CD4-positive, alpha-beta T cell treated with Interferon alpha-2 for 1 hour (primary cell): Measurements from ENCODE around the gene IGFBP1.

Source experiments
- DNase-seq, 2 donors: peaks; one replicate each; pipeline ENCODE4 v3.0.0-alpha.2; 2020 to 2022

IGFBP1 gene

GRCh38 chr7:45910855-45911254 is 22.6 kb downstream of the IGFBP1 start:
- no peak for DNase-seq

- DNase-seq: no peak
Measured at GRCh38 chr7:45911311-45911710, 23.0 kb downstream of the IGFBP1 start.

- DNase-seq: no peak
Measured at GRCh38 chr7:45912972-45913371, 24.7 kb downstream of the IGFBP1 start.

- no peak for DNase-seq
Measured at GRCh38 chr7:45914911-45915310, 26.6 kb downstream of the IGFBP1 start.

GRCh38 chr7:45915606-45916005 is 27.3 kb downstream of the IGFBP1 start:
- no peak for DNase-seq

- DNase-seq: no peak
Measured at GRCh38 chr7:45917064-45917463, 28.8 kb downstream of the IGFBP1 start.

- peak; percentile 55 to 72 for DNase-seq
Measured at GRCh38 chr7:45917658-45918057, 29.4 kb downstream of the IGFBP1 start.

- DNase-seq: no peak
Measured at GRCh38 chr7:45918556-45918955, 30.3 kb downstream of the IGFBP1 start.

GRCh38 chr7:45919231-45919784 is 31.0 kb downstream of the IGFBP1 start:
- DNase-seq: no peak

GRCh38 chr7:45919993-45920459 is 31.7 kb downstream of the IGFBP1 start:
- DNase-seq: no peak

- peak in 1 of 2 donors; percentile 53 for DNase-seq
Measured at GRCh38 chr7:45920502-45921380, 32.5 kb downstream of the IGFBP1 start, which contains the start of gene IGFBP3. TSS of gene IGFBP3 (minus strand) at chr7:45921272. CDS start at chr7:45921140, 132 bp downstream.

GRCh38 chr7:45921381-45921698 is 33.1 kb downstream of the IGFBP1 start:
- no peak for DNase-seq

GRCh38 chr7:45921699-45922519 is 33.6 kb downstream of the IGFBP1 start:
- peak in 1 of 2 donors; percentile 47 for DNase-seq

GRCh38 chr7:45922810-45923209 is 34.5 kb downstream of the IGFBP1 start:
- DNase-seq: peak in 1 of 2 donors; percentile 58

- DNase-seq: peak in 1 of 2 donors; percentile 63
Measured at GRCh38 chr7:45923290-45923689, 35.0 kb downstream of the IGFBP1 start.

GRCh38 chr7:45923818-45924217 is 35.5 kb downstream of the IGFBP1 start:
- no peak for DNase-seq

GRCh38 chr7:45924283-45924682 is 36.0 kb downstream of the IGFBP1 start:
- no peak for DNase-seq

- DNase-seq: no peak
Measured at GRCh38 chr7:45927721-45928120, 39.4 kb downstream of the IGFBP1 start.

GRCh38 chr7:45930967-45931366 is 42.7 kb downstream of the IGFBP1 start:
- DNase-seq: no peak

- DNase-seq: no peak
Measured at GRCh38 chr7:45937301-45937700, 49.0 kb downstream of the IGFBP1 start.

GRCh38 chr7:45937862-45938261 is 49.6 kb downstream of the IGFBP1 start:
- no peak for DNase-seq

- no peak for DNase-seq
Measured at GRCh38 chr7:45938626-45939302, 50.5 kb downstream of the IGFBP1 start.

- DNase-seq: no peak
Measured at GRCh38 chr7:45939574-45939973, 51.3 kb downstream of the IGFBP1 start.
